Progenitor cell of endocrine pancreas (in vitro differentiated cells): Measurements from ENCODE around the gene RSPO1. TPM values are rescaled to one million over a fixed set of nuclear protein-coding genes. Genes with fewer than 3 reads are reported as not detected.

ENCODE experiments used
- DNase-seq: peaks from one replicate; pipeline ENCODE4 v3.0.0; 2021; ENCODE audit warnings: low spot score; ENCODE audit not compliant: unreplicated experiment
- H3K27ac Mint-ChIP-seq: 2 replicates; pipeline ENCODE4 v1.8.0; 2021; ENCODE audit warnings: mild to moderate bottlenecking, moderate library complexity, mixed read lengths
- H3K27me3 Mint-ChIP-seq: 2 replicates; pipeline ENCODE4 v1.8.0; 2021; ENCODE audit warnings: mixed read lengths
- H3K36me3 Mint-ChIP-seq: 2 replicates; pipeline ENCODE4 v1.8.0; 2022; ENCODE audit warnings: mixed read lengths; ENCODE audit not compliant: insufficient read depth
- H3K4me1 Mint-ChIP-seq: 2 replicates; pipeline ENCODE4 v1.8.0; 2021; ENCODE audit warnings: low read depth, mixed read lengths
- H3K4me3 Mint-ChIP-seq: 2 replicates; pipeline ENCODE4 v1.8.0; 2021; ENCODE audit warnings: low read depth, mild to moderate bottlenecking, moderate library complexity, mixed read lengths
- H3K9me3 Mint-ChIP-seq: 2 replicates; pipeline ENCODE4 v1.8.0; 2021; ENCODE audit warnings: low read depth, mixed read lengths
- total RNA-seq: library from RNA; stranded (reverse); gene quantifications from 2 replicates; pipeline ENCODE4 v1.2.1, GENCODE V29; 2021
- TF ChIP-seq, protein P1 (sequence below): fragments of 200-600 bp; sonication (generic); IDR thresholded peaks from one replicate; pipeline ENCODE4 v1.5.0; 2021; ENCODE audit warnings: antibody characterized with exemption, mild to moderate bottlenecking; ENCODE audit not compliant: unreplicated experiment

The RSPO1 gene
- total RNA-seq, 1 donor from 2014 or later = not detected

DNA sequence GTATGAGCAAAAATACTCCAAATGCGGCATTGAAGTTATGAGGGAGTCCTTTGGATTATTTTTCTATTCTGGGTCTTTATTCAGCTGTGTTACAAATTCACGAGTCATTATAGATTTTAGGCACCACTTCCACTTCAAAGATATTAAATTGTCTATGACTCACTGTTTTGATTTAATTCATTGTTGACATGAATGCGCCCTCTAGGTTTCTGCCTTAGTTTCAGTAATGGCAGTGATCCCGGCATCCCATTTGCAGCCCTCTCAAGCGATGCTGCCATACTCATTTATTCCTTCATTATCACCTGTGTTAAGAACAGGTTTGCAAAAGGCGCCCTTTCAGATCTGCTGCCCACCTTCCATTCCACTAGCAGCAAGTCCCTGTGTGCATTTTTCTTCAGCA lies 14.0 kb downstream of the RSPO1 start:
- H3K4me3 Mint-ChIP-seq = no peak overlapping the region
- no peak overlapping the region for H3K27ac Mint-ChIP-seq
- H3K9me3 Mint-ChIP-seq = no peaks in the 10 kb centered on the region
- no peak for DNase-seq
- TF ChIP-seq, protein P1, sequence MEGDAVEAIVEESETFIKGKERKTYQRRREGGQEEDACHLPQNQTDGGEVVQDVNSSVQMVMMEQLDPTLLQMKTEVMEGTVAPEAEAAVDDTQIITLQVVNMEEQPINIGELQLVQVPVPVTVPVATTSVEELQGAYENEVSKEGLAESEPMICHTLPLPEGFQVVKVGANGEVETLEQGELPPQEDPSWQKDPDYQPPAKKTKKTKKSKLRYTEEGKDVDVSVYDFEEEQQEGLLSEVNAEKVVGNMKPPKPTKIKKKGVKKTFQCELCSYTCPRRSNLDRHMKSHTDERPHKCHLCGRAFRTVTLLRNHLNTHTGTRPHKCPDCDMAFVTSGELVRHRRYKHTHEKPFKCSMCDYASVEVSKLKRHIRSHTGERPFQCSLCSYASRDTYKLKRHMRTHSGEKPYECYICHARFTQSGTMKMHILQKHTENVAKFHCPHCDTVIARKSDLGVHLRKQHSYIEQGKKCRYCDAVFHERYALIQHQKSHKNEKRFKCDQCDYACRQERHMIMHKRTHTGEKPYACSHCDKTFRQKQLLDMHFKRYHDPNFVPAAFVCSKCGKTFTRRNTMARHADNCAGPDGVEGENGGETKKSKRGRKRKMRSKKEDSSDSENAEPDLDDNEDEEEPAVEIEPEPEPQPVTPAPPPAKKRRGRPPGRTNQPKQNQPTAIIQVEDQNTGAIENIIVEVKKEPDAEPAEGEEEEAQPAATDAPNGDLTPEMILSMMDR = no peak
- peaks cover 54% of the 10 kb centered on the region for H3K27me3 Mint-ChIP-seq
- no peaks in the 10 kb centered on the region for H3K4me1 Mint-ChIP-seq
- H3K36me3 Mint-ChIP-seq = no peaks in the 10 kb centered on the region

DNA sequence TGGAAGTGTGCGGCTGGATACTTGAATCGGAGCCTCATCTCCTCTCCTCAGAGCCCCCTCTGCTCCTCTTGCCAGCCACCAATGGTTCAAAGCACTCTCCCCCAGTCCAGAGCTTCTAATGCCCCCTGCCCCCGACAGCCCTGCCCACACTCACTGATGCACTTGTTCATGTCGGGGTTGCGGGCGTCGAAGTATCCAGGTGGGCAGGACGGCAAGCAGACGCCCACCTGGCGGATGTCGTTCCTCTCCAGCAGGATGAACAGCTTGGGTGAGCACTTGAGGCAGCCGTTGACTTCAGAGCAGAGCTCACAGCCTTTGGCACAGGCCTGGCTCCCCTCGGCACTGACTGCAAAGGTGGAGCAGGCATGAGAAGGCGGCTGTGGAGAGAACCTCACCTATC lies 18.4 kb downstream of the RSPO1 start:
- Mint-ChIP-seq H3K9me3 (no peaks in the 10 kb centered on the region), H3K27ac (no peak overlapping the region), H3K36me3 (no peaks in the 10 kb centered on the region), H3K4me3 (no peak overlapping the region), H3K4me1 (no peaks in the 10 kb centered on the region), H3K27me3 (peaks cover 72% of the 10 kb centered on the region)
- TF ChIP-seq, protein P1 = no peak
- DNase-seq = no peak

DNA sequence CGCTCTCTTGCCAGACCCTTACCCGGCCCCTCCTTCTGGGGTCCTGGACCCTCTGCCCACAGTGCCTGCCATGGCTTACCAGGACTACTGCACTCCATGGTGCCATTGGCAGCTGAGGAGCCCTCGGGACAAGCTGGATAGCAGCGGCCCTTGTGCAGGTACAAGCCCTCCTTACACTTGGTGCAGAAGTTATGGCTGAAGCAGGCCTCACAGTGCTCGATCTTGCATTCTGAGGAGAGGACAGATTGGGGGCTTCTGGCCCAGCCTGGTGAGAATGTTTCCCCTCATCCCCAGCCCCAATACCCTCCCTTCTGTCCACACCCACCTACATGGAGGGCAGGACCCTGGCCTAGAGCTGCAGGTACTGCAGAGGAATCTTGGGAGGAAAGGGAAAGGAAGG lies 20.6 kb downstream of the RSPO1 start:
- Mint-ChIP-seq H3K27ac (no peak overlapping the region), H3K27me3 (peaks cover 66% of the 10 kb centered on the region), H3K36me3 (no peaks in the 10 kb centered on the region), H3K9me3 (no peaks in the 10 kb centered on the region), H3K4me1 (no peaks in the 10 kb centered on the region), H3K4me3 (no peak overlapping the region)
- no peak for DNase-seq
- TF ChIP-seq, protein P1 = no peak

DNA sequence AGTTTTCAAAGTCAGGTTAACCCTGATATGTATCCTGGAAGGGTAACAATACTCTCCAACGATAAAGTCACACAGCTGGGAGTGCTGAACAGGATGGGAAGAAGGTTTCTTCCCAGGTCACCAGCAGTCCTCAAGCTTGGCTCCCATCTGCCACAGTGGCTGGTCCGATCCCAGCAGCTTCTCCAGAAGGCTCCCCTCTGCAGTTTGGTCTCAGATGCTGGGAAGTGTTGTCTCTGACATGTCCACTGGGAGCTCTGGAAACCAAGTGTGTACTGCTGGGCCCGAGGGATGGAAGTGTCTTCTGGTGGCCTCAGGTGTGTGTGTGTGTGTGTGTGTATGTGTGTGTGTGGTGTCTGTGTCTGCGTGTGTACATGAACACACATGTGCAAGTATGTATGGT lies 22.5 kb downstream of the RSPO1 start:
- TF ChIP-seq, protein P1 = no peak
- Mint-ChIP-seq H3K36me3 (no peaks in the 10 kb centered on the region), H3K27me3 (peaks cover 50% of the 10 kb centered on the region), H3K9me3 (no peaks in the 10 kb centered on the region), H3K27ac (no peak overlapping the region), H3K4me3 (no peak overlapping the region), H3K4me1 (no peaks in the 10 kb centered on the region)
- no peak for DNase-seq

DNA sequence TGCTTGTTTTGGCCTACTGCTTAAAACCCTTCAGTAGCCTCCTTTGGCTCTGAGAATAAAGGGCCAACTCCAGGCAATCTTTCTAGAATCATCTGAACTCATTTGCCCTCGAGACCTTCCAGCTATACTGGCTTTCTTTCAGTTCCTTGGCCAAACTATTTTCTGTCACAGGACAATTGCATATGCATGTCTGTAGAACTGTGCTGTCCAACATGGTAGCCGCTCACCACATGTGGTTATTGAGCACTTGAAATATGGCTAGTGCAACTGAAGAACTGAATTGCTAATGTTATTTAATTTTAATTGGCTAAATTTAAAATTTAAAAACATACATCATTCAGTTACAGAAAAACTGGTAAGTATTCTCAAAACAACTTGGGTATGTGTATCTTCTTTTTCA lies 24.7 kb downstream of the RSPO1 start:
- H3K4me3 Mint-ChIP-seq = no peak overlapping the region
- DNase-seq = no peak
- H3K4me1 Mint-ChIP-seq = no peaks in the 10 kb centered on the region
- H3K9me3 Mint-ChIP-seq = no peaks in the 10 kb centered on the region
- H3K27me3 Mint-ChIP-seq = peaks cover 37% of the 10 kb centered on the region
- no peaks in the 10 kb centered on the region for H3K36me3 Mint-ChIP-seq
- no peak overlapping the region for H3K27ac Mint-ChIP-seq
- TF ChIP-seq, protein P1 = no peak
